ENCODE results near the gene ASRGL1.

DNA sequence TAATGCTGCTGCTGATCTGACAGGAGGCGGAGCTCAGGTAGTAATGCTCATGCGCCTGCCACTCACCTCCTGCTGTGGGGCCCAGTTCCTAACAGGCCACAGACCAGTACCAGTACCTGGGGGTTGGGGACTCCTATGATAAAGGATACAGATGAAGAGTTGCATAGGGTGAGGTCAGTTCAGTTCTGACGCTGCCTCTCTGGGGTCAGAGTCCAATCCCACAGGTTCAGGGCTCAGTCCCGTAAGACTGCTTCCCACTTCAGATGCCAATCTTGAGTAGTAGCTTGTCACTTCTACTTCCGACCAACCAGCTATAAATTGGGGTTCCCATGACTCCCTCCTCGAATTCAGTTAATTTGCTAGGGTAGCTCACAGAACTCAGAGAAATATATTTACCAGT lies 8.6 kb downstream of the ASRGL1 start:
- TF ChIP-seq, protein P1, sequence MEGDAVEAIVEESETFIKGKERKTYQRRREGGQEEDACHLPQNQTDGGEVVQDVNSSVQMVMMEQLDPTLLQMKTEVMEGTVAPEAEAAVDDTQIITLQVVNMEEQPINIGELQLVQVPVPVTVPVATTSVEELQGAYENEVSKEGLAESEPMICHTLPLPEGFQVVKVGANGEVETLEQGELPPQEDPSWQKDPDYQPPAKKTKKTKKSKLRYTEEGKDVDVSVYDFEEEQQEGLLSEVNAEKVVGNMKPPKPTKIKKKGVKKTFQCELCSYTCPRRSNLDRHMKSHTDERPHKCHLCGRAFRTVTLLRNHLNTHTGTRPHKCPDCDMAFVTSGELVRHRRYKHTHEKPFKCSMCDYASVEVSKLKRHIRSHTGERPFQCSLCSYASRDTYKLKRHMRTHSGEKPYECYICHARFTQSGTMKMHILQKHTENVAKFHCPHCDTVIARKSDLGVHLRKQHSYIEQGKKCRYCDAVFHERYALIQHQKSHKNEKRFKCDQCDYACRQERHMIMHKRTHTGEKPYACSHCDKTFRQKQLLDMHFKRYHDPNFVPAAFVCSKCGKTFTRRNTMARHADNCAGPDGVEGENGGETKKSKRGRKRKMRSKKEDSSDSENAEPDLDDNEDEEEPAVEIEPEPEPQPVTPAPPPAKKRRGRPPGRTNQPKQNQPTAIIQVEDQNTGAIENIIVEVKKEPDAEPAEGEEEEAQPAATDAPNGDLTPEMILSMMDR (IDR thresholded peaks at IDR 0.05), result no peak
- TF ChIP-seq POLR2AphosphoS5 (IDR thresholded peaks at IDR 0.05), result no peak
- no peak for TF ChIP-seq POLR2A (IDR thresholded peaks at IDR 0.05)
